CD4-positive, alpha-beta T cell treated with Interleukin-21 for 1 hour (primary cell): ENCODE results near the gene PTPRCAP.

Experiments
- DNase-seq: peaks from one replicate; pipeline ENCODE4 v3.0.0-alpha.2; 2020

The PTPRCAP gene

GRCh38 chr11:67395555-67396258 is 41.8 kb downstream of the PTPRCAP start:
- no peak for DNase-seq

GRCh38 chr11:67393990-67394389 is 43.5 kb downstream of the PTPRCAP start:
- no peak for DNase-seq

- no peak for DNase-seq
Measured at GRCh38 chr11:67393437-67393836, 44.0 kb downstream of the PTPRCAP start.

- DNase-seq, result no peak
Measured at GRCh38 chr11:67392183-67392715, 45.2 kb downstream of the PTPRCAP start.

- DNase-seq, result peak; percentile 92
Measured at GRCh38 chr11:67391304-67392182, 45.9 kb downstream of the PTPRCAP start, which contains the start of gene RAD9A. RAD9A (plus strand) TSS chr11:67391986; CDS start chr11:67392045, 59 bp downstream.

GRCh38 chr11:67390947-67391303 is 46.6 kb downstream of the PTPRCAP start:
- no peak for DNase-seq

GRCh38 chr11:67389477-67389876 is 48.0 kb downstream of the PTPRCAP start:
- DNase-seq, result peak; percentile 67

- no peak for DNase-seq
Measured at GRCh38 chr11:67387518-67387917, 50.0 kb downstream of the PTPRCAP start.

- DNase-seq, result no peak
Measured at GRCh38 chr11:67387069-67387468, 50.4 kb downstream of the PTPRCAP start.
